Measurements from ENCODE around the gene EPHB2. TPM values are rescaled to one million over a fixed set of nuclear protein-coding genes. Genes with fewer than 3 reads are reported as not detected.

Gene EPHB2
- total and polyA plus RNA-seq, 12 donors = 0.15 to 5.0 (median 0.85) TPM

- no peaks in the 10 kb centered on the region for H3K9me3 ChIP-seq
- peak in 1 of 8 donors; percentile 19 for ATAC-seq
- H3K4me1 ChIP-seq = peaks cover 0 to 32% (median 9%) of the 10 kb centered on the region in 9 donors
- no peak for TF ChIP-seq CTCF (IDR thresholded peaks at IDR 0.05)
- H3K27me3 ChIP-seq = peaks cover 0 to 3% (median 0%) of the 10 kb centered on the region in 7 donors
- H3K36me3 ChIP-seq = no peaks in the 10 kb centered on the region
- 75 to 83% methylated on average over 6 of the region's 6 CpGs for WGBS, 2 donors
- H3K27ac ChIP-seq = peak overlapping the region in 1 of 10 donors; percentile 75
- intact Hi-C loops (cut with DNase I) = no loop called here
- no peak overlapping the region for H3K4me3 ChIP-seq
- no peak for DNase-seq
Observed at GRCh38 chr1:22751124-22751531, 40.5 kb downstream of the EPHB2 start.

- Histone ChIP-seq H3K36me3 (no peaks in the 10 kb centered on the region), H3K9me3 (no peaks in the 10 kb centered on the region), H3K27ac (no peak overlapping the region), H3K4me3 (no peak overlapping the region), H3K4me1 (peaks cover 0 to 25% (median 9%) of the 10 kb centered on the region in 9 donors), H3K27me3 (peaks cover 0 to 5% (median 0%) of the 10 kb centered on the region in 7 donors)
- DNase-seq (no peak), ATAC-seq (no peak)
- TF ChIP-seq CTCF (IDR thresholded peaks at IDR 0.05) = no peak
- intact Hi-C loops (cut with DNase I) = no loop called here
- 89 to 94% methylated on average over 1 of the region's 1 CpG for WGBS, 2 donors
Observed at GRCh38 chr1:22752339-22752738, 41.7 kb downstream of the EPHB2 start.

- Histone ChIP-seq H3K27me3 (peaks cover 0 to 5% (median 0%) of the 10 kb centered on the region in 7 donors), H3K4me1 (peaks cover 0 to 25% (median 9%) of the 10 kb centered on the region in 9 donors), H3K4me3 (no peak overlapping the region), H3K27ac (peak overlapping the region in 1 of 10 donors; percentile 65), H3K36me3 (no peaks in the 10 kb centered on the region), H3K9me3 (no peaks in the 10 kb centered on the region)
- 67 to 72% methylated on average over 12 of the region's 12 CpGs for WGBS, 2 donors
- peak in 5 of 8 donors; percentile 27 to 50 (median 45) for ATAC-seq
- intact Hi-C loops (cut with DNase I) = no loop called here
- no peak for TF ChIP-seq CTCF (IDR thresholded peaks at IDR 0.05)
- DNase-seq = no peak
Observed at GRCh38 chr1:22753481-22753971, 42.9 kb downstream of the EPHB2 start.

GRCh38 chr1:22754106-22754768 lies 43.6 kb downstream of the EPHB2 start:
- H3K4me3 ChIP-seq = no peak overlapping the region

More at GRCh38 chr1:22754106-22754768, 43.6 kb downstream of the EPHB2 start:
- ATAC-seq (no peak), DNase-seq (no peak)
- 78 to 85% methylated on average over 10 of the region's 10 CpGs for WGBS, 2 donors
- Histone ChIP-seq H3K27ac (peak overlapping the region in 1 of 10 donors; percentile 65), H3K27me3 (peaks cover 0 to 5% (median 0%) of the 10 kb centered on the region in 7 donors), H3K4me1 (peaks cover 0 to 25% (median 9%) of the 10 kb centered on the region in 9 donors), H3K36me3 (no peaks in the 10 kb centered on the region), H3K9me3 (no peaks in the 10 kb centered on the region)
- intact Hi-C loops (cut with DNase I) = no loop called here
- TF ChIP-seq CTCF (IDR thresholded peaks at IDR 0.05) = no peak
